Smooth muscle cell (in vitro differentiated cells): Measurements from ENCODE around the gene DTX3L. TPM values are rescaled to one million over a fixed set of nuclear protein-coding genes. Genes with fewer than 3 reads are reported as not detected.

Source experiments
- DNase-seq: peaks from one replicate; lab custom pipeline; 2025; ENCODE audit not compliant: unreplicated experiment; lab: John Stamatoyannopoulos, UW
- H2AFZ ChIP-seq: fragments of 200-600 bp; sonication (generic); 2 replicates; pipeline ENCODE4 v1.6.0; 2016; ENCODE audit warnings: antibody characterized with exemption, low read depth, mild to moderate bottlenecking
- H3F3A ChIP-seq: fragments of 200-600 bp; sonication (generic); 2 replicates; pipeline ENCODE4 v1.6.0; 2017; ENCODE audit warnings: antibody characterized with exemption, low read depth
- H3K27ac ChIP-seq: fragments of 200-600 bp; sonication (generic); 2 replicates; pipeline ENCODE4 v1.5.1; 2016; ENCODE audit warnings: low read depth, mild to moderate bottlenecking
- H3K27me3 ChIP-seq: fragments of 200-600 bp; sonication (generic); 2 replicates; pipeline ENCODE4 v1.6.1; 2016; ENCODE audit warnings: low read depth, mild to moderate bottlenecking
- H3K36me3 ChIP-seq: fragments of 200-600 bp; sonication (generic); 2 replicates; pipeline ENCODE4 v1.5.1; 2016; ENCODE audit warnings: low read depth
- H3K4me1 ChIP-seq: fragments of 200-600 bp; sonication (generic); 2 replicates; pipeline ENCODE4 v1.5.1; 2016; ENCODE audit warnings: low read depth
- H3K4me2 ChIP-seq: fragments of 200-600 bp; sonication (generic); 2 replicates; pipeline ENCODE4 v1.6.0; 2016; ENCODE audit warnings: mild to moderate bottlenecking
- H3K4me3 ChIP-seq: fragments of 200-600 bp; sonication (generic); 2 replicates; pipeline ENCODE4 v1.5.1; 2016; ENCODE audit warnings: mild to moderate bottlenecking
- H3K79me2 ChIP-seq: fragments of 200-600 bp; sonication (generic); 2 replicates; pipeline ENCODE4 v1.6.0; 2016; ENCODE audit warnings: low read depth, mild to moderate bottlenecking
- H3K9ac ChIP-seq: fragments of 200-600 bp; sonication (generic); 2 replicates; pipeline ENCODE4 v1.6.0; 2016; ENCODE audit warnings: low read depth
- H3K9me3 ChIP-seq: fragments of 200-600 bp; sonication (generic); replicated peaks from 2 replicates; pipeline ENCODE4 v1.5.1; 2016; ENCODE audit warnings: low read depth
- H4K20me1 ChIP-seq: fragments of 200-600 bp; sonication (generic); 2 replicates; pipeline ENCODE4 v1.6.0; 2016; ENCODE audit warnings: low read depth
- CTCF ChIP-seq: fragments of 200-600 bp; sonication (generic); IDR thresholded peaks from 2 replicates; pipeline ENCODE4 v1.5.1; 2017; ENCODE audit warnings: borderline replicate concordance, mild to moderate bottlenecking, antibody characterized with exemption; ENCODE audit not compliant: insufficient read depth, poor library complexity, severe bottlenecking
- WGBS: methylation state at CpG from one replicate; pipeline ENCODE4 v1.1.7; 2016; ENCODE audit warnings: low lambda C conversion rate; 5-methylcytosine and 5-hydroxymethylcytosine counted together
- polyA plus RNA-seq: library from polyadenylated mRNA; unstranded; fragments of >200 nt; fragmentation: Nextera tagmentation; extraction: Ambion mirVana; gene quantifications from 2 replicates; pipeline ENCODE4 v1.2.1, GENCODE V29; 2016
- total RNA-seq: library from RNA; depleted of rRNA; stranded (reverse); fragments of >200 nt; gene quantifications from 2 replicates; pipeline ENCODE4 v1.2.3, GENCODE V29; 2014

Gene DTX3L
- total RNA-seq (6.4 and 6.6 TPM in 2 replicates), polyA plus RNA-seq (2.2 and 3.6 TPM in 2 replicates)

- no peak for TF ChIP-seq CTCF
- peak within 1 kb of the TSS; percentile 86 for H2AFZ ChIP-seq
- peak within 1 kb of the TSS; percentile 78 for H3K9ac ChIP-seq
- H4K20me1 ChIP-seq = no peaks in the 10 kb centered on the region
- peak within 1 kb of the TSS; percentile 33 for H3K27ac ChIP-seq
- 2% methylated on average over 50 of the region's 56 CpGs for WGBS
- peak within 1 kb of the TSS; percentile 84 for H3K4me2 ChIP-seq
- H3K36me3 ChIP-seq = no peaks in the 10 kb centered on the region
- no peaks in the 10 kb centered on the region for H3K27me3 ChIP-seq
- no peaks in the 10 kb centered on the region for H3F3A ChIP-seq
- H3K79me2 ChIP-seq = no peaks in the 10 kb centered on the region
- peaks cover 5% of the 10 kb centered on the region for H3K4me1 ChIP-seq
- H3K4me3 ChIP-seq = peak within 1 kb of the TSS; percentile 73
- peak; percentile 68 for DNase-seq
- no peaks in the 10 kb centered on the region for H3K9me3 ChIP-seq
Observed at GRCh38 chr3:122564155-122564912, at the start of gene DTX3L, which contains the start of gene PARP9. Gene DTX3L (plus strand): TSS chr3:122564338. CDS start chr3:122564427, 89 bp downstream. Gene PARP9 (minus strand): TSS chr3:122564300. CDS start chr3:122559620, 4,680 bp downstream.

- Histone ChIP-seq H3K27me3 (no peaks in the 10 kb centered on the region), H2AFZ (peak overlapping the region; percentile 99), H3F3A (peaks cover 3% of the 10 kb centered on the region), H3K9ac (peak overlapping the region; percentile 98), H3K4me3 (peak overlapping the region; percentile 86), H3K36me3 (no peaks in the 10 kb centered on the region), H3K79me2 (peaks cover 40% of the 10 kb centered on the region), H3K4me2 (peak overlapping the region; percentile 89), H3K4me1 (peaks cover 26% of the 10 kb centered on the region), H3K9me3 (no peaks in the 10 kb centered on the region), H3K27ac (peak overlapping the region; percentile 99), H4K20me1 (peaks cover 40% of the 10 kb centered on the region)
- 44% methylated on average over 19 of the region's 19 CpGs for WGBS
- DNase-seq = no peak
- TF ChIP-seq CTCF = no peak
Observed at GRCh38 chr3:122515020-122515468, 49.1 kb upstream of the DTX3L start.

- Histone ChIP-seq H3K27ac (no peak overlapping the region), H3K4me3 (no peak overlapping the region), H4K20me1 (peaks cover 32% of the 10 kb centered on the region), H3K36me3 (no peaks in the 10 kb centered on the region), H2AFZ (no peak overlapping the region), H3F3A (peaks cover 3% of the 10 kb centered on the region), H3K9me3 (no peaks in the 10 kb centered on the region), H3K4me1 (peaks cover 26% of the 10 kb centered on the region), H3K4me2 (no peak overlapping the region), H3K27me3 (no peaks in the 10 kb centered on the region), H3K79me2 (peaks cover 32% of the 10 kb centered on the region), H3K9ac (no peak overlapping the region)
- TF ChIP-seq CTCF = no peak
- no peak for DNase-seq
- WGBS = 99% methylated on average over 3 of the region's 3 CpGs
Observed at GRCh38 chr3:122515870-122516269, 48.3 kb upstream of the DTX3L start.
